HG02759 (cell line): ENCODE measurements around the gene PTK6.

Experiments used
- ATAC-seq: cut with Tn5 transposase; IDR thresholded peaks from one replicate; pipeline ENCODE4 v1.9.1; 2021; ENCODE audit warnings: mild to moderate bottlenecking, moderate library complexity; ENCODE audit not compliant: unreplicated experiment

Gene PTK6

DNA sequence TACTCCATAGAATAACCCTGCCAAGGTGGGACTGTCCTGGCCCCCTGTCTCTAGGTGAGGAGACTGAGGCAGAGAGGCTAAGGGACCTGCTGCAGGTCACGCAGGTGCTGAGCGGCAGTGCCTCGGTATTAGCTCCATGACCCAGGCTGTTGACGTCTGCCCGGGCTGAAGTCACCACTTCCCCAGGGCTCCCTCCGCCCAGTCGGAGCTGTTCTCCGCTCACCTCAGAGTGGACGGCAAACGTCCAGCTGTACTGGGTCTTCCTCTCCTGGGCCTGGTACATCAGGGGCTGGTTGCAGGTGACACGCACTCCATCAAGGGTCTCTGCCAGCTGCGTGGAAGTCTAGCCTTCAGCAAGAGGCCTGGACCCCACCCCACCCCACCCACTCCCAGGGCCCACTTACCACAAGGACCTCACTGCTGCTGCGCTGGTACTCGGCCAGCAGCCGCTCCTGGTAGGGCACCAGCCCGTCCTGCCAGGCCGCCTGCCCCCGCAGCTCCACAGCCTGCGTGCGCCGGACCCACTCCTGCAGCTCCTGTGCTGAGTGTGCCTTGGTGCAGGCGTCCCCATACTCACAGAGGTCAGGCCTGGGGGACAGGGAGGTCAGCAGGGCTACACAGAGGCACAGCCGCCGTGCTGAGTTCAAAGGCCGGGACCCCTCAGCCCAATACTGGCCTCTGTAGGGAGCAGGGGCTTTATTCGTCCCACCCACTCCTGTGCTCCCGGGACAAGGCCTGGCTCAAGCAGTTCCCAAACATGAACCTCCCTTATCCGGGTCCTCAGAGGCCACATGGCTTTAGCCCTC, 33.3 kb upstream of the PTK6 start:
- no peak for ATAC-seq

- ATAC-seq = no peak
These were observed 32.1 kb upstream of the PTK6 start for GRCh38 chr20:63568986-63569949.

GRCh38 chr20:63568170-63568981, 31.2 kb upstream of the PTK6 start:
- ATAC-seq = peak; percentile 25

- ATAC-seq = peak; percentile 75
These were observed 30.4 kb upstream of the PTK6 start for GRCh38 chr20:63567386-63568169.

- ATAC-seq = peak; percentile 8
These were observed 29.9 kb upstream of the PTK6 start for GRCh38 chr20:63567136-63567385.

DNA sequence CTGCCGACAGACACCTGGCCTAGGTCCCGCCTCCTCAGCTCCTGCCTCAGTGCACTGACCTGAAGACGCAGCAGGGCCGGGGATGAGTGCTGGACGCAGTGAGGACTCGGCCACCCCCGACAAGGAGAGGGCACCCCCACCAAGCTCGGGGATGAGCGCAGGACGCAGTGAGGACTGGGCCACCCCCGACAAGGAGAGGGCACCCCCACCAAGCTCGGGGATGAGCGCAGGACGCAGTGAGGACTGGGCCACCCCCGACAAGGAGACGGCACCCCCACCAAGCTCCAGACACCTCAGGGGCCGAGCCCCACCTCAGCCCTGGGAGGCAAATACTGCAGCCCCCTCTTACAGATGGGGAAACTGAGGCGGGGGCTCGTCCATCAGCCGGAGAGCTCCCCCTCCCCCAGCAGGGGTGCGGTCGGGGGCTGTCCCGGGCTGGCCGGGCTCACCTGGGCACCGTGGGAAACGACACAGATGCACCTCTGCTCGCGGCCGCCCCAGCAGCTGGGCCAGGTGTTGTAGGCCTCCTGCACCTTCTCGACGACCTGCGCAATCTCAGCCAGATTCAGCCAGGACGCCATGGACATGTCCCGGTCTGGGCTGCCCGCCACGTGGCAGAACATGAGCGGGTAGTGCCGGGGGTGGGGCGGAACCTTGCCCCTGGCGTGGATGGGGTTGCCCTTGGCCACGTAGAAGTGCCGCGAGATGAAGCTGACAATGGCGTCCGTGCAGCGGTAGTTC, 29.4 kb upstream of the PTK6 start:
- no peak for ATAC-seq

DNA sequence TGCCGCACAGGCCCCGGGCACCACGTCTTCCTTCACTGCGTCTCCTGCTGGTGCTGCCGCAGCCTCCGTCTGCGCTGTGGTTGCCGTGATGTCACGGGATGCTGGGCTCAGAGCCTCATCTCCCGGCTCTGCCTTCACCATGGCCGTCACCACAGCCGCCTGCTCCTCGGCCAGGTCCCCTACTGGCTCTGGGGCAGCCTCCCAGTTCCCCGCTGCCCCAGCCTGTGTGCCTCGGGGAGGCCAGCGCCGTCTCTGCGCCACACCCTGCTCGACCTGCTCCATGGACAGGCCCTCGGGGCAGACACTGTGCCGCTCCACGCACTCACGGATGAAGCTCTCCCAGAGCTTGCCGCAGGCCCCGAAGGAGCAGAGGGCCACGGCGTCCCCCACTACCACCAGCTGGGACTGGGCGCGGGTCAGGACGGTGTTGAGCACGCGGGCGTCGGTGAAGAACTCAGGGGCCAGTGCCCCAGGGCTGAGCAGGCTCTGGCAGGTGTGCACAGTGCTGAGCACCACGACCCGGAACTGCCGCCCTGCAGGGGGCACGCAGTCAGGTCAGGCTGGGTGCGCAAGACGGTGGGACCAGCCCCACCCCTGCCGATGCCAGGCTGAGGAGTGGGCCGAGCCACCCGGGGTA, 28.6 kb upstream of the PTK6 start:
- ATAC-seq = no peak

- ATAC-seq = no peak
These were observed 28.0 kb upstream of the PTK6 start for GRCh38 chr20:63565021-63565698.

DNA sequence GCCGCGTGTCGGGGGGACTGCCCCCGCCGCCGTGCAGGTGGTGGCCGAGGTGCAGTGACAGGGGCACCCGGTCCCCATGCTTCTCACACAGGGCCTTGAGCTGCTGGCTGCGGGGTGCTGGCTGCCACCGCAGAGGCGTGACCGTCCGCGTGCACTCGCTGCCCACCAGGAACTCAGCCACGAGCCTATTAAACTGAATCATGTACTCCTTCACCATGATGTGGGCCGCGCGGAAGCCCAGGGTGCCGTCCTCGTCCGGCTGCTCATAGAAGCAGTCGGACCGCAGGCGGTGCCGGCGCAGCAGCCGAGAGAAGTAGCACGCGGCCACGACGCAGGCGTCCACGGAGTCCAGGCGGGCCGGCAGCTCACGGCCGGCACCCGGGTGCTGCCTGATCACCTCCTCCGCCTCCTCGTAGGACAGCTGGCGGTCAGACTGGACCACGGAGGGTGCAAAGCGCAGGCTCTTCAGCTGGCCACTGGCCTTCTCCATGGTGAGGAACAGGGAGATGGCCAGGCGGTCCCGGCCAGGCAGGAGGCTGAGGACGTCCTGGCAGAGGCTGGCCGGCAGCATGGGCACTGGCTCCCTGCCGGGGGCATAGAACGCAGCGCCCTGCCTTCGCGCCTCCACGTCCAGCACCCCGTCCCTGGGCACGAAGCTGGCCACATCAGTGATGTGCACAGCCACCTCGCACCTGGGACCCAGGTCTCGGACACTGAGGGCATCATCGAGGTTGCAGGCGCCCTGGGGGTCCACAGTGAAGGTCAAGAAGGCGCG, 27.0 kb upstream of the PTK6 start:
- no peak for ATAC-seq

DNA sequence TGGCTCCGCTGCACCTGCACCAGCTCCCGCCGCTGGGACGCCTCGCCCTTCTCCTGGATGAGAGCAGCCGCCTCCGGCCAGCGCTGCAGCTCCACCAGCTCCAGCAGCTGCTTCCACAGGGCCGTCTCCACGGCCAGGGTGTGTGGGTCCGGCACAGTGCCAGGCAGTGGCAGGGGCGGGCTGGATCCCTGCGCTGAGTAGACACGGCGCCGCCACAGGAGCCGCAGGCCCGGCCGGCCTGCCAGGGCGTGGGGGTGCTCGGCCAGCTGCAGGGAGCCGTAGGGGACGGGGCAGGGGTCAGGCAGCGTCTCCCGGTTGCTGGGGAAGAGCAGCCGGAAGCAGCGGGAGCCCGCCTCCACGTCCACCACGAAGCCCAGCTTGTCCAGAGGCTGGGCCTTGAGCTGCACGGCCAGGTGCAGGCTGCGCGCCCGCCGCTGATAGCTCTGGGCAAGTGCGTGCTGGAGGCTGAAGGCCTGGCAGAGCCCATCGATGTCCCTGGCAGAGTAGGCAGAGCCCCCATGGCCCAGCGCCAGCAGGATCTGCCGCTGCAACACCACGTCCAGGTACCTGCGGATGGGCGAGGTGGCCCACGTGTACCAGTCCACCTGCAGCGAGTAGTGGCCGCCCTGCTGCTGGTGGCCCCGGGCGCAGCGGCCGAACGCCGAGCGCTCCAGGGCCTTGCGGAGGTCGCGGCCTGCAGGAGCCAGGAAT, 26.2 kb upstream of the PTK6 start:
- no peak for ATAC-seq

DNA sequence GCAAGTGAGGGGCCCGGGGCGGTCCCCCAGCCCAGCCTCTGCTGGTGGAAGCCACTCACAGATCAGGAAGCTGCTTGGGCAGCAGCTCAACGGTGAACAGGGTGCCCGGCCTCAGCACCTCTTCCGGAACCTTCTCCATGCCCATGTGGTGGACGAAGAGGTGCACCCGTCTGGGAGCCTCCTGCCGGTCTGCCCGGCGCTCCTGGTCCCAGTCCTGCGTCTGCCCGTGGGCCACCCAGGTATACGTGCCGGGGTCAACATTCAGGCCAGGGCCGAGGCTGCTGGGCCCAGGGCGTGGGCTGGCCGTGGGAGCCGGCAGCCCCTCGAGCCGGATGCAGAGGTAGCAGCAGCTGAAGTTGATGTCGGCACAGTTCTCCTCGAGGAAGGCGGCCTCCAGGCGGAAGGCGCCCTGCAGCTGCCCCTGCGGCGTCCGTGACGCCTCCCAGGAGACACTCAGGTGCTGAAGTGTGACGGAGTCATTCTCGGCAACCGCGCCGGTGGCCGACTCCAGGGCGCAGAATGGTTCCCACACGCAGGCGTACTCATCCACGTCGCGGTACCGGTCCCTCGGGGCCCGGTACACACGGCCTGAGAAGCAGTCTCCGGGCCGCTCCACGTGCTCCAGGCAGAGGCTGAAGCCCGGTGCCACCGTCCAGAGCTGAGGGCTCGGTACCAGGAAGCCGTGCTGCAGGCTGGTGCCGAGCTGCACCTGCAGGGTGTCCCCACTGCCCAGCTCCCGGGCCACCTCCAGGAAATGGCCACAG, 25.5 kb upstream of the PTK6 start:
- ATAC-seq = no peak

GRCh38 chr20:63561624-63562396, 24.6 kb upstream of the PTK6 start:
- no peak for ATAC-seq

- no peak for ATAC-seq
These were observed 23.9 kb upstream of the PTK6 start for GRCh38 chr20:63560856-63561609.

DNA sequence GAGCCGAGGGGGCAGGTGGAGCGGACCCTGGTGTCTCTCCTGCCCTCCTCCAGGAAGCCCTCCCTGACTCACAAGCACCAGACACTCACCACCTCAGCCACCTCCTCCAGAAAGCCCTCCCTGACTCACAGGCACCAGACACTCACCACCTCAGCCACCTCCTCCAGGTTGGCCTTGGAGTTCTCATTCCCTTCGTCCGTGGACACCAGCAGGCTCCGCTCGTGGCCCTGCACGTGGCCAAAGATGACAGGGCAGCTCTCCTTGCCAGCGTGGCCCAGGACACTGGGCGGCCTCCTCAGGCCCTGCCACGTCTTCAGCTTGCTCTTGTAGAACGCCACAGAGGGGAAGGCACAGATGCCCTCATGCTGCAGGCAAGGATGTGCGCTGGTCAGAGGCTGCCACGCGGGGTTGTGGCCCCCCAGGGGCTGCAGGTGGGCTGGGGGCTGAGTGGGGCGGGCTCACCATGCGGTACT, 23.2 kb upstream of the PTK6 start:
- ATAC-seq = no peak
